KBM-7 (cell line): ENCODE measurements around the gene ADAM12.

Source experiments
- DNase-seq: peaks from one replicate; pipeline ENCODE4 v3.0.0-alpha.2; 2015
- in situ Hi-C: fragments of 300-500 bp; cut with MboI; formaldehyde crosslinking; loops from 2 replicates; pipeline ENCODE4 v1.14.3; 2020; ENCODE audit warnings: low sequenced_read_pairs, low pct_unique_long_range_greater_than_20kb, mixed read lengths

ADAM12 gene

GRCh38 chr10:126166797-126167196, 221.5 kb downstream of the ADAM12 start:
- in situ Hi-C loops = no loop called here
- DNase-seq = no peak

GRCh38 chr10:126165874-126166273, 222.4 kb downstream of the ADAM12 start:
- in situ Hi-C loops = no loop called here
- DNase-seq = no peak

- DNase-seq = no peak
- in situ Hi-C loops = no loop called here
Observed at GRCh38 chr10:126163506-126163905, 224.8 kb downstream of the ADAM12 start.

GRCh38 chr10:126161691-126162090, 226.6 kb downstream of the ADAM12 start:
- in situ Hi-C loops = no loop called here
- DNase-seq = no peak

GRCh38 chr10:126160971-126161630, 227.2 kb downstream of the ADAM12 start:
- DNase-seq = no peak
- in situ Hi-C loops = no loop called here

- in situ Hi-C loops = no loop called here
Observed at GRCh38 chr10:126160571-126160970, 227.7 kb downstream of the ADAM12 start.

GRCh38 chr10:126158133-126158892, 230.0 kb downstream of the ADAM12 start:
- DNase-seq = no peak
- in situ Hi-C loops = no loop called here

More at GRCh38 chr10:126160571-126160970, 227.7 kb downstream of the ADAM12 start:
- no peak for DNase-seq

- no peak for DNase-seq
- in situ Hi-C loops = no loop called here
Observed at GRCh38 chr10:126157189-126157588, 231.1 kb downstream of the ADAM12 start.

GRCh38 chr10:126156503-126156902, 231.8 kb downstream of the ADAM12 start:
- in situ Hi-C loops = no loop called here
- DNase-seq = no peak

- DNase-seq = no peak
- in situ Hi-C loops = no loop called here
Observed at GRCh38 chr10:126156012-126156411, 232.3 kb downstream of the ADAM12 start.

- no peak for DNase-seq
- in situ Hi-C loops = no loop called here
Observed at GRCh38 chr10:126155528-126155927, 232.7 kb downstream of the ADAM12 start.

GRCh38 chr10:126153711-126154628, 234.3 kb downstream of the ADAM12 start:
- in situ Hi-C loops = no loop called here

GRCh38 chr10:126147866-126148587, 240.2 kb downstream of the ADAM12 start:
- DNase-seq = no peak
- in situ Hi-C loops = no loop called here

More at GRCh38 chr10:126153711-126154628, 234.3 kb downstream of the ADAM12 start:
- no peak for DNase-seq

- in situ Hi-C loops = no loop called here
- DNase-seq = no peak
Observed at GRCh38 chr10:126146771-126147170, 241.5 kb downstream of the ADAM12 start.

- no peak for DNase-seq
- in situ Hi-C loops = no loop called here
Observed at GRCh38 chr10:126143117-126143516, 245.2 kb downstream of the ADAM12 start.

GRCh38 chr10:126140746-126141273, 247.5 kb downstream of the ADAM12 start:
- in situ Hi-C loops = no loop called here
- DNase-seq = no peak

GRCh38 chr10:126137562-126138221, 250.6 kb downstream of the ADAM12 start:
- in situ Hi-C loops = no loop called here
- no peak for DNase-seq

- DNase-seq = peak; percentile 66
- in situ Hi-C loops = no loop called here
Observed at GRCh38 chr10:126135941-126136595, 252.2 kb downstream of the ADAM12 start.
